Gastrocnemius medialis (tissue), 4 donors: ENCODE measurements around the gene ZNRF3. TPM values are rescaled to one million over a fixed set of nuclear protein-coding genes. Genes with fewer than 3 reads are reported as not detected.

Experiments
- ATAC-seq, 2 donors: fragments of 150-250 bp; one replicate each; pipeline ENCODE4 v1.9.1; 2016
- DNase-seq, 2 donors: peaks; one replicate each; pipeline ENCODE4 v3.0.0-alpha.2; 2019
- H3K27ac ChIP-seq, 4 donors: fragments of 200-600 bp; sonication (generic); 1 replicate in 1 of 4; 2 replicates in 3 of 4; pipeline ENCODE4 v1.5.1; 2016 to 2018; ENCODE audit warnings: mild to moderate bottlenecking in 2 of 4, moderate library complexity in 1 of 4
- H3K27me3 ChIP-seq, 3 donors: fragments of 200-600 bp; sonication (generic) in 2 of 3; 1 replicate in 1 of 3; 2 replicates in 2 of 3; pipeline versions ENCODE4 v1.5.1 to v1.6.0; 2016 to 2019; ENCODE audit warnings: mild to moderate bottlenecking in 1 of 3, moderate library complexity in 1 of 3
- H3K36me3 ChIP-seq, 2 donors: fragments of 200-600 bp; sonication (generic) in 1 of 2; one replicate each; pipeline ENCODE4 v1.5.1; 2017 to 2018
- H3K4me1 ChIP-seq, 2 donors: fragments of 200-600 bp; sonication (generic) in 1 of 2; one replicate each; pipeline ENCODE4 v1.5.1; 2016 to 2017; ENCODE audit warnings: mild to moderate bottlenecking in 2 of 2
- H3K4me3 ChIP-seq, 4 donors: fragments of 200-600 bp; sonication (generic) in 3 of 4; 1 replicate in 1 of 4; 2 replicates in 3 of 4; pipeline ENCODE4 v1.5.1; 2016 to 2019; ENCODE audit warnings: mild to moderate bottlenecking in 2 of 4
- H3K9me3 ChIP-seq, 3 donors: fragments of 200-600 bp; sonication (generic) in 2 of 3; 1 replicate in 1 of 3; 2 replicates in 2 of 3; pipeline ENCODE4 v1.5.1; 2016 to 2019
- POLR2A ChIP-seq, 2 donors: fragments of 450-650 bp; IDR thresholded peaks; one replicate each; pipeline ENCODE4 v1.6.1; 2017; ENCODE audit warnings: antibody characterized with exemption in 2 of 2, mild to moderate bottlenecking in 2 of 2, moderate library complexity in 2 of 2
- in situ Hi-C, 4 donors: fragments of 200-750 bp; cut with MboI; loops; one replicate each; pipeline versions ENCODE4 v1.15.0 to v1.8.0; 2017; ENCODE audit warnings: low sequenced_read_pairs in 4 of 4
- intact Hi-C: fragments of 100-400 bp; cut with DNase I; formaldehyde crosslinking; loops from one replicate; pipeline ENCODE4 v1.15.1; 2023; ENCODE audit warnings: low total_unique reads
- total RNA-seq, 4 donors: library from RNA; depleted of rRNA; stranded (reverse); fragments of >200 nt; gene quantifications; one replicate each; pipeline versions ENCODE4 v1.1.0 to v1.2.3, GENCODE V29; 2016
- TF ChIP-seq, protein P1 (sequence below), 5 experiments: fragments of 450-650 bp in 3 of 5; fragments of 200-600 bp in 2 of 5; sonication (generic) in 2 of 5; IDR thresholded peaks in 4 of 5; conservative IDR thresholded peaks in 1 of 5; 1 replicate in 4 of 5; 2 replicates in 1 of 5; pipeline ENCODE4 v1.5.1; 2016 to 2019; ENCODE audit warnings: antibody characterized with exemption in 5 of 5, mild to moderate bottlenecking in 3 of 5, moderate library complexity in 3 of 5

The ZNRF3 gene
- total RNA-seq, 4 donors from 2014 or later: 7.8 to 19.1 (median 11.1) TPM

- no peaks in the 10 kb centered on the region for H3K9me3 ChIP-seq
- no peaks in the 10 kb centered on the region for H3K36me3 ChIP-seq
- intact Hi-C loops (no loop called here), in situ Hi-C loops (no loop called here)
- ATAC-seq (no peak), DNase-seq (no peak)
- H3K27me3 ChIP-seq: no peaks in the 10 kb centered on the region
- H3K4me3 ChIP-seq: no peak overlapping the region
- TF ChIP-seq POLR2A (IDR thresholded peaks at IDR 0.05): no peak
- TF ChIP-seq, protein P1, sequence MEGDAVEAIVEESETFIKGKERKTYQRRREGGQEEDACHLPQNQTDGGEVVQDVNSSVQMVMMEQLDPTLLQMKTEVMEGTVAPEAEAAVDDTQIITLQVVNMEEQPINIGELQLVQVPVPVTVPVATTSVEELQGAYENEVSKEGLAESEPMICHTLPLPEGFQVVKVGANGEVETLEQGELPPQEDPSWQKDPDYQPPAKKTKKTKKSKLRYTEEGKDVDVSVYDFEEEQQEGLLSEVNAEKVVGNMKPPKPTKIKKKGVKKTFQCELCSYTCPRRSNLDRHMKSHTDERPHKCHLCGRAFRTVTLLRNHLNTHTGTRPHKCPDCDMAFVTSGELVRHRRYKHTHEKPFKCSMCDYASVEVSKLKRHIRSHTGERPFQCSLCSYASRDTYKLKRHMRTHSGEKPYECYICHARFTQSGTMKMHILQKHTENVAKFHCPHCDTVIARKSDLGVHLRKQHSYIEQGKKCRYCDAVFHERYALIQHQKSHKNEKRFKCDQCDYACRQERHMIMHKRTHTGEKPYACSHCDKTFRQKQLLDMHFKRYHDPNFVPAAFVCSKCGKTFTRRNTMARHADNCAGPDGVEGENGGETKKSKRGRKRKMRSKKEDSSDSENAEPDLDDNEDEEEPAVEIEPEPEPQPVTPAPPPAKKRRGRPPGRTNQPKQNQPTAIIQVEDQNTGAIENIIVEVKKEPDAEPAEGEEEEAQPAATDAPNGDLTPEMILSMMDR (IDR thresholded peaks at IDR 0.05 in 4 of 5, conservative IDR thresholded peaks at IDR 0.05 in 1 of 5): no peak
- no peak overlapping the region for H3K27ac ChIP-seq
- peaks cover 12 to 21% of the 10 kb centered on the region in 2 donors for H3K4me1 ChIP-seq
Observed at GRCh38 chr22:28936200-28936599, 52.8 kb downstream of the ZNRF3 start.

DNA sequence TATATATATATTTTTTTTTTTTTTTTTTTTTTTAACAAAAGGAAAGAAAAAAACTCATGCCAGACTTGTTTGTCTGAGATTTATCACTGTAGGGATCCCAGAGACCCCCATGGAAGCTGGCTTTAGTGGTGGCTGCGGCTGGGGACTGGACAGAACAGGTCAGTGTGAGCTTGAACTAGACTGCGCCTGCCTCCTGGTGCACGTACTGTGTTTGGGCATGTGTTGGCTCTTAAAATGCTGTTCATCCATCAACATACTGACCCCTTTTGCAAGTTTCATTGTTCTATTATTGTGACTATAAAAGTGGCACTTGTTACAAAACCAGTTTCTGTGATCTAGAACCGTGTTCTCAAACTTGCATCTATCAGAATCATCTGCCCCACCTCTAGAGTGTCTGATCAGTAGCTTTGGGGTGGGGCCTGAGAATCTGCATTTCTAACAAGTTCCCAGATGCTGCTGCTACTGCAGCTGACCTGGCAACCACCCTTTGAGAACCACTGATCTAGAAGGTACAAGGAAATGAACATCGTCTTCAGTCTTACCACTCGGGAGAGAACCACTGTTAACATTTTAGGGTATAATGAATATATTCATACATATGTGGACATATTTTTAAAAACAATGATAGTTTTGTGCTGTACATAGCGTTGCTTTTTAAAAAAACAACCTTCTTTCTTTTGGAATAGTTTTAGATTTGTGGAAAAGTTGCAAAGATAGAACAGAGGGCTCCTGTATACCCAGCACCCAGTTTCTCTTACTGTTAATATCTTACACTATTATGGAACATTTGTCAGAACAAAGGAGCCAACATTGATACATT, 54.0 kb downstream of the ZNRF3 start:
- no peak for DNase-seq
- intact Hi-C loops: no loop called here
- no peaks in the 10 kb centered on the region for H3K36me3 ChIP-seq
- no peak for TF ChIP-seq POLR2A (IDR thresholded peaks at IDR 0.05)
- TF ChIP-seq, protein P1 (IDR thresholded peaks at IDR 0.05 in 4 of 5, conservative IDR thresholded peaks at IDR 0.05 in 1 of 5): no peak
- in situ Hi-C loops: no loop called here
- no peak overlapping the region for H3K4me3 ChIP-seq
- peaks cover 12 to 13% of the 10 kb centered on the region in 2 donors for H3K4me1 ChIP-seq
- no peak overlapping the region for H3K27ac ChIP-seq
- no peaks in the 10 kb centered on the region for H3K27me3 ChIP-seq
- no peak for ATAC-seq
- H3K9me3 ChIP-seq: no peaks in the 10 kb centered on the region

DNA sequence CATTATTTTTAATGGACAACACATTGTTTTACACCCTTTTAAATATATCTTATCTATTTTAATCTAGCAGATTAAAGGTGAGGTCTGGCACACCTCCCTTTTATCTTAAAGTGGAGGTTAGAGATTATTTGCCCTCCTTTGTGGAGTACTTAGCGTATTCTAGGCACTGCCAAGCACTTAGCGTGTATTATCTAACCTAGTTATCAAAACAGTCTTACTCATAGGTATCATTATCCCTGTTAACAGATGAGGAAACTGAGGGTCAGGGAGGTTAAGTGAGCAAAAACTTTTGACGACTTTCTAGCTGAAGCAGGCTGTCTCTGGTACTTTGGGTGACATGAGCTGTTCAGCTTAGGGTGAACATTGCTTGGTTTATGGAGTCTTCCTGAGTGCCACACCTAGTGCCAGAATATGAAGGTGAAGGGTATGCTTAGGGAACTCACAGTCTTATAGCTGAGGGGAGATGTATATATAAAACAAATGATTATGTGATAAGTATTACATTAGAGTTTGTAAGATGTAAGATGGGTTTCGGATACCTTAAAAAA, 55.0 kb downstream of the ZNRF3 start:
- H3K4me3 ChIP-seq: no peak overlapping the region
- ATAC-seq (no peak), DNase-seq (no peak)
- no peaks in the 10 kb centered on the region for H3K9me3 ChIP-seq
- TF ChIP-seq, protein P1 (IDR thresholded peaks at IDR 0.05 in 4 of 5, conservative IDR thresholded peaks at IDR 0.05 in 1 of 5): no peak
- no peak for TF ChIP-seq POLR2A (IDR thresholded peaks at IDR 0.05)
- no peaks in the 10 kb centered on the region for H3K36me3 ChIP-seq
- no peaks in the 10 kb centered on the region for H3K27me3 ChIP-seq
- H3K27ac ChIP-seq: no peak overlapping the region
- in situ Hi-C loops (no loop called here), intact Hi-C loops (no loop called here)
- H3K4me1 ChIP-seq: peaks cover 17 to 20% of the 10 kb centered on the region in 2 donors

- H3K27me3 ChIP-seq: no peaks in the 10 kb centered on the region
- ATAC-seq: no peak
- in situ Hi-C loops: no loop called here
- no peak overlapping the region for H3K4me3 ChIP-seq
- H3K36me3 ChIP-seq: no peaks in the 10 kb centered on the region
- no peaks in the 10 kb centered on the region for H3K9me3 ChIP-seq
- no peak overlapping the region for H3K27ac ChIP-seq
- intact Hi-C loops: no loop called here
- no peak for DNase-seq
- TF ChIP-seq, protein P1 (IDR thresholded peaks at IDR 0.05 in 4 of 5, conservative IDR thresholded peaks at IDR 0.05 in 1 of 5): no peak
- no peak for TF ChIP-seq POLR2A (IDR thresholded peaks at IDR 0.05)
- H3K4me1 ChIP-seq: peaks cover 18 to 24% of the 10 kb centered on the region in 2 donors
Observed at GRCh38 chr22:28939394-28939793, 56.0 kb downstream of the ZNRF3 start.
